ENCODE results near the gene MYG1. TPM values are rescaled to one million over a fixed set of nuclear protein-coding genes. Genes with fewer than 3 reads are reported as not detected.

The MYG1 gene
- total RNA-seq, 1 experiment from 2014 or later = 89.9 TPM

DNA sequence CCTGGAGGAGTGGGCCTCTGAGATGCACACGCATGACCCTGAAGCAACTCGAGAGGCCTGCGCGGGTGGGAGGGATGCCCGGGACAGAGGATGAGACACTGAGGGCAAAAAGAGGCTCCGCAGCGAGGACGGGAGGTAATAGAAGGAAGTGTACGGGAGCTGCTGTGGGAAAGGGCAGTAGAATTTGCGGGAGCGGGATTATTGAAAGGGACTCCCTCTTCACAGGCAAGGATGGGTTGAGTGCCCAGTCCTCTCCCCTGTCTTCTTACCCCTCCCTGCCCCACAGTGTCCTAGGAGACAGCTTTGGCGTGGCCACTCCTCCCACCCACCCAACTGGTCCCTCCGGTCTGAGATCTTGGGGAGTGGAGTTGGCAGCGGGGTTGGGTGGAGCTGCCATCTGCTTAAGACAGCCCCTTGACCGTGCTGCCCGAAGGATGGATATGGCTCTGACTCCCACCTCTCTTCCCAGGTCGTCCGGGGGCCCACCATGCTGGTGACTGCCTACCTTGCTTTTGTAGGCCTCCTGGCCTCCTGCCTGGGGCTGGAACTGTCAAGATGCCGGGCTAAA is 47.1 kb upstream of the MYG1 start:
- Histone ChIP-seq H3F3A (ENCODE audit: low read length, unreplicated experiment) (no peaks in the 10 kb centered on the region), H3K9me2 (replicated peaks; ENCODE audit: low read length) (no peaks in the 10 kb centered on the region), H3K9me3 (ENCODE audit: low read length) (no peaks in the 10 kb centered on the region), H3K4me3 (ENCODE audit: low read length) (peak overlapping the region; percentile 99), H3K27ac (ENCODE audit: low read length) (peak overlapping the region; percentile 84), H3K4me2 (ENCODE audit: low read length) (peak overlapping the region; percentile 97), H3K79me2 (ENCODE audit: low read length) (peaks cover 22% of the 10 kb centered on the region), H3K9ac (ENCODE audit: low read length) (peak overlapping the region; percentile 96), H3K27me3 (ENCODE audit: low read length) (no peaks in the 10 kb centered on the region), H3K36me3 (ENCODE audit: low read depth, low read length) (peaks cover 4% of the 10 kb centered on the region; the same call in 1 of the 2 replicates), H2AFZ (ENCODE audit: low read length) (peak overlapping the region; percentile 90), H3K4me1 (ENCODE audit: insufficient read depth, low read length) (peaks cover 19% of the 10 kb centered on the region), H4K20me1 (ENCODE audit: low read length) (no peaks in the 10 kb centered on the region)
- BruUV-seq (replicated peaks) = no TSS peak
- intact Hi-C loops (cut with micrococcal nuclease) = loop anchor here (2.0 kb wide), 1 partner anchor 16 kb away; the partner anchor contains the start of gene ESPL1
- ATAC-seq = peak; percentile 45
- DNase-seq = peak; percentile 82
- ChIA-PET POLR2A (ENCODE audit: unreplicated experiment) (no interaction called here), CTCF (interaction anchor here (0.6 kb wide), 1 partner anchor 38 kb away, joined by 5 read pairs; no protein-coding TSS in a partner anchor)
- TF ChIP-seq CTCF (conservative IDR thresholded peaks at IDR 0.05; ENCODE audit: low read depth, low read length) (no peak), EZH2phosphoT487 (IDR thresholded peaks at IDR 0.05; ENCODE audit: borderline replicate concordance, low read length) (no peak), EZH2 (IDR thresholded peaks at IDR 0.05; ENCODE audit: low read length, unreplicated experiment) (no peak)

GRCh38 chr12:53253298-53253697 is 46.2 kb upstream of the MYG1 start:
- H3K4me1 ChIP-seq (ENCODE audit: insufficient read depth, low read length) = peaks cover 19% of the 10 kb centered on the region
- H3F3A ChIP-seq (ENCODE audit: low read length, unreplicated experiment) = no peaks in the 10 kb centered on the region
- H3K9me2 ChIP-seq (replicated peaks; ENCODE audit: low read length) = no peaks in the 10 kb centered on the region
- POLR2A ChIA-PET (ENCODE audit: unreplicated experiment) = no interaction called here
- no peak for ATAC-seq
- no peak overlapping the region for H3K27ac ChIP-seq (ENCODE audit: low read length)
- BruUV-seq (replicated peaks) = no TSS peak
- peaks cover 22% of the 10 kb centered on the region for H3K79me2 ChIP-seq (ENCODE audit: low read length)
- no peak overlapping the region for H3K9ac ChIP-seq (ENCODE audit: low read length)
- TF ChIP-seq CTCF (conservative IDR thresholded peaks at IDR 0.05; ENCODE audit: low read depth, low read length) = no peak
- TF ChIP-seq EZH2phosphoT487 (IDR thresholded peaks at IDR 0.05; ENCODE audit: borderline replicate concordance, low read length) = no peak
- TF ChIP-seq EZH2 (IDR thresholded peaks at IDR 0.05; ENCODE audit: low read length, unreplicated experiment) = no peak
- intact Hi-C loops (cut with micrococcal nuclease) = loop anchor here (2.0 kb wide), 1 partner anchor 16 kb away; the partner anchor contains the start of gene ESPL1
- H3K4me3 ChIP-seq (ENCODE audit: low read length) = peak overlapping the region; percentile 99
- H3K4me2 ChIP-seq (ENCODE audit: low read length) = peak overlapping the region; percentile 97
- peaks cover 4% of the 10 kb centered on the region; the same call in 1 of the 2 replicates for H3K36me3 ChIP-seq (ENCODE audit: low read depth, low read length)
- CTCF ChIA-PET = no interaction called here
- H3K27me3 ChIP-seq (ENCODE audit: low read length) = no peaks in the 10 kb centered on the region
- no peaks in the 10 kb centered on the region for H3K9me3 ChIP-seq (ENCODE audit: low read length)
- H4K20me1 ChIP-seq (ENCODE audit: low read length) = no peaks in the 10 kb centered on the region
- no peak for DNase-seq
- no peak overlapping the region for H2AFZ ChIP-seq (ENCODE audit: low read length)

DNA sequence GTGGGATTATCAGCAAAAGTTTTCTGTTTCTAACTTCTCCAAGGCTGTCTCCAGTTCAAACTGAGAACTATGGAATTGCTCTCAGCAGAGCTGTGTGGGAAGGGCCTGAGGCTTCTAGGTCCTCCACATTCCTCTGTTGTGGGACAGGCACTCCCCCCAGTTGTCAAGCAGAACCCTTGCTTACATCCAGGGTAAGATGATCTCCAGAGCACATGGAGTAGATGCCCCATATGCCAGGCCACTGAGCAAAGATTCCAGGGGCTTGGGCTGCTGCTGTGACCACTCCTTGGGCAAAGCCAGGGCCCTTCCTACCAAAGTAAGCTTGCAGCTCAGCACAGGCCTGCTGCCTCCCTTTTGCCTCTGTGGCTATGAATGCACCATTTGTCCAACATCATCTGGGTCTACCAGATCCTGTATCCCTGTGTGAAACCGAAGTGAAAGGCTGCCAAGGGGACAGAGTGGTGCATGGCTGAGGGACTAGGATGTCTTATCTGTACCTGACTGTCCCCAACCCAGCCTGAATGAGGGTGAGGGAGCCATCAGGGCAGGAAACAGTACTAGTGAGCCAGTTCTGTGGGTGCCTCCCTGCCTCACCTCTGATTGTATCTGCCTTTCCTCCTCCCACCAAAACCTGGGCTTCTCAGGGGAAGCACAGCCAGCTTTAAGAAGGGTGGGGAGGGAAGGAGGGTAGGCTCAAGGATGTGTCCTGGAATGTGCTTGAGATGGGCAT is 44.5 kb upstream of the MYG1 start:
- ATAC-seq = no peak
- intact Hi-C loops (cut with micrococcal nuclease) = no loop called here

More for the DNA sequence above, 44.5 kb upstream of the MYG1 start:
- H3K4me2 ChIP-seq (ENCODE audit: low read length) = no peak overlapping the region
- H3K27ac ChIP-seq (ENCODE audit: low read length) = no peak overlapping the region
- ChIA-PET POLR2A (ENCODE audit: unreplicated experiment) (no interaction called here), CTCF (no interaction called here)
- H2AFZ ChIP-seq (ENCODE audit: low read length) = no peak overlapping the region
- H3K9me2 ChIP-seq (replicated peaks; ENCODE audit: low read length) = no peaks in the 10 kb centered on the region
- no peaks in the 10 kb centered on the region for H4K20me1 ChIP-seq (ENCODE audit: low read length)
- no peak overlapping the region for H3K4me3 ChIP-seq (ENCODE audit: low read length)
- no peak overlapping the region for H3K9ac ChIP-seq (ENCODE audit: low read length)
- H3K27me3 ChIP-seq (ENCODE audit: low read length) = no peaks in the 10 kb centered on the region
- H3K79me2 ChIP-seq (ENCODE audit: low read length) = peaks cover 22% of the 10 kb centered on the region
- H3K36me3 ChIP-seq (ENCODE audit: low read depth, low read length) = peaks cover 4% of the 10 kb centered on the region; the same call in 1 of the 2 replicates
- no TSS peak for BruUV-seq (replicated peaks)
- no peaks in the 10 kb centered on the region for H3F3A ChIP-seq (ENCODE audit: low read length, unreplicated experiment)
- no peak for TF ChIP-seq CTCF (conservative IDR thresholded peaks at IDR 0.05; ENCODE audit: low read depth, low read length)
- TF ChIP-seq EZH2phosphoT487 (IDR thresholded peaks at IDR 0.05; ENCODE audit: borderline replicate concordance, low read length) = no peak
- no peak for TF ChIP-seq EZH2 (IDR thresholded peaks at IDR 0.05; ENCODE audit: low read length, unreplicated experiment)
- H3K9me3 ChIP-seq (ENCODE audit: low read length) = no peaks in the 10 kb centered on the region
- peaks cover 19% of the 10 kb centered on the region for H3K4me1 ChIP-seq (ENCODE audit: insufficient read depth, low read length)
- DNase-seq = no peak

Data from PC-3 (cell line).